GM12874 (cell line): Measurements from ENCODE around the gene RBM43.

ENCODE experiments used
- CTCF ChIP-seq: IDR thresholded peaks from 2 replicates; pipeline ENCODE4 v1.5.1; 2011; ENCODE audit warnings: low read depth, mild to moderate bottlenecking, control low read depth, low read length, moderate library complexity; ENCODE audit not compliant: insufficient read depth

The RBM43 gene

GRCh38 chr2:151238527-151239487 lies 22.9 kb downstream of the RBM43 start:
- peak; percentile 49; the same call in 1 of the 2 replicates for TF ChIP-seq CTCF

- TF ChIP-seq CTCF = no peak
Observed at GRCh38 chr2:151237422-151238025, 24.1 kb downstream of the RBM43 start.

- TF ChIP-seq CTCF = no peak
Observed at GRCh38 chr2:151230627-151231140, 31.0 kb downstream of the RBM43 start.

- TF ChIP-seq CTCF = no peak
Observed at GRCh38 chr2:151228847-151229512, 32.7 kb downstream of the RBM43 start.

GRCh38 chr2:151217343-151217742 lies 44.3 kb downstream of the RBM43 start:
- no peak for TF ChIP-seq CTCF

GRCh38 chr2:151207100-151207499 lies 54.6 kb downstream of the RBM43 start:
- TF ChIP-seq CTCF = no peak

- TF ChIP-seq CTCF = no peak
Observed at GRCh38 chr2:151206446-151206968, 55.2 kb downstream of the RBM43 start.
